BJ (cell line): Measurements from ENCODE around the gene P3H4. TPM values are rescaled to one million over a fixed set of nuclear protein-coding genes. Genes with fewer than 3 reads are reported as not detected.

Experiments used
- CTCF ChIA-PET: fragments of 350-600 bp; formaldehyde crosslinking; extraction: SDS; loops from one replicate; lab custom pipeline; 2021; ENCODE audit warnings: antibody characterized with exemption, inconsistent platforms; lab: Yijun Ruan, JAX
- POLR2A ChIA-PET: fragments of 300-600 bp; sonication (Branson Sonifier 250); formaldehyde crosslinking; extraction: SDS; loops from one replicate; lab custom pipeline; 2021; ENCODE audit warnings: antibody characterized with exemption; lab: Charles Lee
- DNase-seq: peaks from one replicate; pipeline ENCODE4 v3.0.0-alpha.2; 2011; ENCODE audit warnings: low read depth
- H3K27me3 ChIP-seq: 2 replicates; pipeline ENCODE4 v1.6.0; 2011; ENCODE audit warnings: low read length; ENCODE audit not compliant: control insufficient read depth, insufficient read depth
- H3K36me3 ChIP-seq: 2 replicates; pipeline ENCODE4 v1.5.1; 2011; ENCODE audit warnings: low read length; ENCODE audit not compliant: control insufficient read depth, insufficient read depth
- H3K4me3 ChIP-seq: 2 replicates; pipeline ENCODE4 v1.5.1; 2011; ENCODE audit warnings: low read depth, mild to moderate bottlenecking, control low read depth, low read length
- CTCF ChIP-seq: IDR thresholded peaks from 2 replicates; pipeline ENCODE4 v1.5.1; 2011; ENCODE audit warnings: low read depth, mild to moderate bottlenecking, control low read depth, inconsistent platforms, low read length, moderate library complexity; ENCODE audit not compliant: insufficient read depth
- polyA plus RNA-seq: library from polyadenylated mRNA; depleted of rRNA; stranded (reverse); fragments of >200 nt; gene quantifications from 2 replicates; pipeline ENCODE4 v1.2.3, GENCODE V29; 2011

P3H4 gene
- polyA plus RNA-seq, 1 experiment: 82.8 TPM

GRCh38 chr17:41800601-41801373 is 11.0 kb downstream of the P3H4 start:
- no peak for DNase-seq
- no peak for TF ChIP-seq CTCF
- H3K4me3 ChIP-seq: no peak overlapping the region
- no peaks in the 10 kb centered on the region for H3K27me3 ChIP-seq
- peaks cover 6% of the 10 kb centered on the region; the same call in 1 of the 2 replicates for H3K36me3 ChIP-seq
- ChIA-PET POLR2A (interaction anchor here (0.5 to 0.8 kb wide), 2 partner anchors 63 to 65 kb away, joined by 3 to 5 read pairs; no protein-coding TSS in a partner anchor), CTCF (interaction anchor here (0.6 to 9.3 kb wide), 25 partner anchors 8 to 159 kb away, joined by 3 to 125 read pairs (median 6); partner anchors contain the start of genes FKBP10, HAP1, JUP and NT5C3B)

GRCh38 chr17:41799366-41799765 is 12.4 kb downstream of the P3H4 start:
- no peak for DNase-seq
- POLR2A ChIA-PET: interaction anchor here (0.7 kb wide), 1 partner anchor 14 kb away, joined by 5 read pairs; no protein-coding TSS in a partner anchor
- TF ChIP-seq CTCF: no peak
- H3K4me3 ChIP-seq: no peak overlapping the region
- H3K27me3 ChIP-seq: no peaks in the 10 kb centered on the region
- H3K36me3 ChIP-seq: 0 out of 2 replicates have a peak, but pooled peaks cover 4% of the 10 kb centered on the region
- CTCF ChIA-PET: interaction anchor here (1.2 to 9.3 kb wide), 3 partner anchors 11 to 62 kb away, joined by 3 to 125 read pairs (median 67); partner anchors contain the start of genes HAP1 and JUP

GRCh38 chr17:41797377-41797776 is 14.4 kb downstream of the P3H4 start:
- Histone ChIP-seq H3K27me3 (no peaks in the 10 kb centered on the region), H3K4me3 (no peak overlapping the region), H3K36me3 (0 out of 2 replicates have a peak, but pooled peaks cover 3% of the 10 kb centered on the region)
- ChIA-PET POLR2A (no interaction called here), CTCF (interaction anchor here (1.0 to 9.3 kb wide), 3 partner anchors 9 to 162 kb away, joined by 3 to 67 read pairs (median 4); partner anchors contain the start of genes JUP and P3H4)
- no peak for TF ChIP-seq CTCF
- no peak for DNase-seq

- no peak for TF ChIP-seq CTCF
- ChIA-PET POLR2A (no interaction called here), CTCF (interaction anchor here (1.0 to 9.3 kb wide), 4 partner anchors 8 to 163 kb away, joined by 3 to 67 read pairs (median 4); partner anchors contain the start of genes JUP and P3H4)
- H3K4me3 ChIP-seq: no peak overlapping the region
- DNase-seq: no peak
- no peaks in the 10 kb centered on the region for H3K27me3 ChIP-seq
- H3K36me3 ChIP-seq: no peaks in the 10 kb centered on the region
Observed at GRCh38 chr17:41796121-41796895, 15.4 kb downstream of the P3H4 start.
